CD4-positive, alpha-beta T cell (primary cell): ENCODE measurements around the gene TEX12. TPM values are rescaled to one million over a fixed set of nuclear protein-coding genes. Genes with fewer than 3 reads are reported as not detected.

Experiments used
- ATAC-seq: fragments of 200-7000 bp; cut with Tn5 transposase; one replicate; pipeline ENCODE4 v1.10.0; 2022; ENCODE audit warnings: mild to moderate bottlenecking; ENCODE audit not compliant: poor library complexity
- CTCF ChIA-PET: fragments of 350-600 bp; sonication (Branson Sonifier 250); formaldehyde crosslinking; loops from one replicate; lab custom pipeline; 2021; ENCODE audit warnings: antibody characterized with exemption, inconsistent platforms; lab: Charles Lee
- POLR2A ChIA-PET: fragments of 350-600 bp; sonication (Branson Sonifier 250); formaldehyde crosslinking; loops from one replicate; lab custom pipeline; 2021; ENCODE audit warnings: antibody characterized with exemption, inconsistent platforms; lab: Charles Lee
- DNase-seq, 14 experiments: peaks; one replicate each; pipeline ENCODE4 v3.0.0-alpha.2; 2013 to 2020; ENCODE audit warnings: mixed read lengths in 2 of 14
- H3K27ac ChIP-seq, 2 donors: one replicate each; pipeline versions ENCODE4 v1.5.1 to v1.7.0; 2013; ENCODE audit warnings: low read length in 2 of 2, low read depth in 1 of 2, mild to moderate bottlenecking in 1 of 2
- H3K27me3 ChIP-seq, 2 experiments: 1 replicate in 1 of 2; 2 replicates in 1 of 2; pipeline versions ENCODE4 v1.6.1 to v1.7.0; 2013; ENCODE audit warnings: low read length in 2 of 2, control low read depth in 1 of 2, mild to moderate bottlenecking in 1 of 2, moderate library complexity in 1 of 2; ENCODE audit not compliant: insufficient read depth in 2 of 2, control insufficient read depth in 1 of 2
- H3K36me3 ChIP-seq: one replicate; pipeline ENCODE4 v1.6.1; 2013; ENCODE audit warnings: low read length, control low read depth; ENCODE audit not compliant: insufficient read depth
- H3K4me1 ChIP-seq: one replicate; pipeline ENCODE4 v1.6.1; 2013; ENCODE audit warnings: low read length, control low read depth; ENCODE audit not compliant: insufficient read depth
- H3K4me3 ChIP-seq: one replicate; pipeline ENCODE4 v1.5.1; 2013; ENCODE audit warnings: mild to moderate bottlenecking, low read length, moderate library complexity
- H3K9me3 ChIP-seq, 2 experiments: 1 replicate in 1 of 2; 2 replicates in 1 of 2; pipeline versions ENCODE4 v1.6.1 to v1.7.0; 2013; ENCODE audit warnings: low read length in 2 of 2, mild to moderate bottlenecking in 2 of 2, control low read depth in 1 of 2, moderate library complexity in 1 of 2; ENCODE audit not compliant: control insufficient read depth in 1 of 2, insufficient read depth in 1 of 2
- H3K27ac Mint-ChIP-seq: one replicate; pipeline ENCODE4 v1.8.0; 2020; ENCODE audit warnings: mixed read lengths
- H3K27me3 Mint-ChIP-seq: one replicate; pipeline ENCODE4 v1.8.0; 2021; ENCODE audit warnings: mixed read lengths
- H3K36me3 Mint-ChIP-seq: one replicate; pipeline ENCODE4 v1.8.0; 2021; ENCODE audit warnings: low read depth, mixed read lengths
- H3K4me1 Mint-ChIP-seq: one replicate; pipeline ENCODE4 v1.8.0; 2021; ENCODE audit warnings: low read depth, mixed read lengths
- H3K4me3 Mint-ChIP-seq: one replicate; pipeline ENCODE4 v1.8.0; 2020; ENCODE audit warnings: mild to moderate bottlenecking, mixed read lengths
- H3K9me3 Mint-ChIP-seq: one replicate; pipeline ENCODE4 v1.8.0; 2020; ENCODE audit warnings: mixed read lengths
- CTCF ChIP-seq: fragments of 200-600 bp; IDR thresholded peaks from one replicate; pipeline ENCODE4 v1.8.0; 2022; ENCODE audit warnings: antibody characterized with exemption, mild to moderate bottlenecking
- intact Hi-C, 2 experiments: fragments of 100-400 bp; cut with DNase I in 1 of 2; cut with micrococcal nuclease in 1 of 2; formaldehyde crosslinking; loops; one replicate each; pipeline versions ENCODE4 v1.15.1 to v1.9.0; 2023 to 2025; cut with DNase I, micrococcal nuclease
- total RNA-seq, 174 experiments: library from RNA in 2 of 174; stranded (reverse) in 2 of 174; gene quantifications; one replicate each; pipeline ENCODE4 v1.2.3 and lab custom pipeline; 2021 to 2026

Gene TEX12
- total RNA-seq, 2 experiments from 2014 or later, result 0.39 to 0.82 TPM

GRCh38 chr11:112215621-112216020 lies 48.4 kb downstream of the TEX12 start:
- ChIA-PET POLR2A (no interaction called here), CTCF (no interaction called here)
- H3K4me3 Mint-ChIP-seq, result no peak overlapping the region
- H3K36me3 Mint-ChIP-seq, result no peaks in the 10 kb centered on the region
- peaks cover 8% of the 10 kb centered on the region for H3K4me1 ChIP-seq
- intact Hi-C loops, result loop anchor here (5.0 to 10.0 kb wide), 4 partner anchors 338 to 1582 kb away; partner anchors contain the start of genes CFAP68 (in 1 of the 2), FDXACB1 (in 1 of the 2) and ZW10 (in 1 of the 2)
- H3K36me3 ChIP-seq, result no peaks in the 10 kb centered on the region
- no peak for ATAC-seq
- no peak overlapping the region for H3K27ac ChIP-seq
- no peaks in the 10 kb centered on the region for H3K27me3 Mint-ChIP-seq
- peaks cover 16% of the 10 kb centered on the region for H3K4me1 Mint-ChIP-seq
- no peaks in the 10 kb centered on the region for H3K9me3 Mint-ChIP-seq
- no peak overlapping the region for H3K4me3 ChIP-seq
- no peak for DNase-seq
- no peak overlapping the region for H3K27ac Mint-ChIP-seq
- no peaks in the 10 kb centered on the region for H3K27me3 ChIP-seq
- H3K9me3 ChIP-seq, result no peaks in the 10 kb centered on the region
- no peak for TF ChIP-seq CTCF

GRCh38 chr11:112216561-112217105 lies 49.5 kb downstream of the TEX12 start:
- ATAC-seq (no peak), DNase-seq (no peak)
- CTCF ChIA-PET, result interaction anchor here (1.6 kb wide), 1 partner anchor 64 kb away, joined by 5 read pairs; no protein-coding TSS in a partner anchor
- TF ChIP-seq CTCF, result no peak
- H3K27me3 Mint-ChIP-seq, result no peaks in the 10 kb centered on the region
- intact Hi-C loops, result loop anchor here (5.0 to 10.0 kb wide), 4 partner anchors 339 to 1581 kb away; partner anchors contain the start of genes CFAP68 (in 1 of the 2), FDXACB1 (in 1 of the 2) and ZW10 (in 1 of the 2)
- Histone ChIP-seq H3K27me3 (no peaks in the 10 kb centered on the region), H3K36me3 (no peaks in the 10 kb centered on the region), H3K27ac (no peak overlapping the region), H3K4me3 (no peak overlapping the region), H3K9me3 (no peaks in the 10 kb centered on the region), H3K4me1 (peaks cover 7% of the 10 kb centered on the region)
- no peak overlapping the region for H3K4me3 Mint-ChIP-seq
- POLR2A ChIA-PET, result no interaction called here
- H3K36me3 Mint-ChIP-seq, result no peaks in the 10 kb centered on the region
- peaks cover 11% of the 10 kb centered on the region for H3K4me1 Mint-ChIP-seq
- no peaks in the 10 kb centered on the region for H3K9me3 Mint-ChIP-seq
- no peak overlapping the region for H3K27ac Mint-ChIP-seq

- H3K36me3 ChIP-seq, result no peaks in the 10 kb centered on the region
- ATAC-seq, result peak; percentile 100
- Mint-ChIP-seq H3K36me3 (no peaks in the 10 kb centered on the region), H3K9me3 (no peaks in the 10 kb centered on the region), H3K4me3 (peak overlapping the region; percentile 5), H3K27ac (no peak overlapping the region), H3K27me3 (no peaks in the 10 kb centered on the region), H3K4me1 (peaks cover 6% of the 10 kb centered on the region)
- DNase-seq, result peak in 10 of 14 experiments; percentile 4 to 89 (median 31)
- ChIA-PET CTCF (interaction anchor here (0.7 to 6.2 kb wide), 5 partner anchors 61 to 1070 kb away, joined by 3 to 49 read pairs (median 4); no protein-coding TSS in a partner anchor), POLR2A (interaction anchor here (1.3 kb wide), 1 partner anchor 60 kb away, joined by 8 read pairs; no protein-coding TSS in a partner anchor)
- peak; percentile 78 for TF ChIP-seq CTCF
- H3K9me3 ChIP-seq, result no peaks in the 10 kb centered on the region
- no peaks in the 10 kb centered on the region for H3K27me3 ChIP-seq
- H3K27ac ChIP-seq, result no peak overlapping the region
- intact Hi-C loops, result loop anchor here (1.0 to 10.0 kb wide), 14 partner anchors 61 to 1578 kb away; partner anchors contain the start of genes CFAP68 (in 1 of the 2), FDXACB1 (in 1 of the 2), PPP2R1B (in 1 of the 2) and SDHD (in 1 of the 2)
- no peak overlapping the region for H3K4me3 ChIP-seq
- H3K4me1 ChIP-seq, result peaks cover 6% of the 10 kb centered on the region
Observed at GRCh38 chr11:112219476-112220232, 52.5 kb downstream of the TEX12 start.
